Measurements from ENCODE around the gene TMTC1.

DNA sequence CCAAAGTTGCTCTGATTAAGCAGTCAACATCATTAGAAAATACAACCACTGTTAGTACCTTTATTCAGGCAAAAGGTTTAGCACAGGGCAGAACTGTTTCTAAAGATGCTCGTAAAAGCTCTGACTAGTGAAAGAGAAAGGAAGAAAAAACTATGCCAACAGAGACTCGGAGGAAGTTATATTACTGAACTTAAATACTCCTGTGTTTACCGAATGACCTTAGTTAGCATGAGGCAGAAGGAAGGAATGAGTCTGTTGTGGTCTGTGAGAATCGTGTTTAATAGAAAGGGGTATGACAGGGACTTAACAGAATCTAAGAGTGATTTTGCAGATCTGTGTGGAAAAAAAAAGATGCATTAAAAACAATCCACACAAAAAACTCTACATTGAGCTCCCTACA is 202.1 kb downstream of the TMTC1 start:
- TF ChIP-seq, protein P1, sequence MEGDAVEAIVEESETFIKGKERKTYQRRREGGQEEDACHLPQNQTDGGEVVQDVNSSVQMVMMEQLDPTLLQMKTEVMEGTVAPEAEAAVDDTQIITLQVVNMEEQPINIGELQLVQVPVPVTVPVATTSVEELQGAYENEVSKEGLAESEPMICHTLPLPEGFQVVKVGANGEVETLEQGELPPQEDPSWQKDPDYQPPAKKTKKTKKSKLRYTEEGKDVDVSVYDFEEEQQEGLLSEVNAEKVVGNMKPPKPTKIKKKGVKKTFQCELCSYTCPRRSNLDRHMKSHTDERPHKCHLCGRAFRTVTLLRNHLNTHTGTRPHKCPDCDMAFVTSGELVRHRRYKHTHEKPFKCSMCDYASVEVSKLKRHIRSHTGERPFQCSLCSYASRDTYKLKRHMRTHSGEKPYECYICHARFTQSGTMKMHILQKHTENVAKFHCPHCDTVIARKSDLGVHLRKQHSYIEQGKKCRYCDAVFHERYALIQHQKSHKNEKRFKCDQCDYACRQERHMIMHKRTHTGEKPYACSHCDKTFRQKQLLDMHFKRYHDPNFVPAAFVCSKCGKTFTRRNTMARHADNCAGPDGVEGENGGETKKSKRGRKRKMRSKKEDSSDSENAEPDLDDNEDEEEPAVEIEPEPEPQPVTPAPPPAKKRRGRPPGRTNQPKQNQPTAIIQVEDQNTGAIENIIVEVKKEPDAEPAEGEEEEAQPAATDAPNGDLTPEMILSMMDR (IDR thresholded peaks at IDR 0.05) = no peak
- TF ChIP-seq POLR2A (IDR thresholded peaks at IDR 0.05) = no peak
